Esophagus muscularis mucosa (tissue), 4 donors: ENCODE measurements around the gene RHOT2. TPM values are rescaled to one million over a fixed set of nuclear protein-coding genes. Genes with fewer than 3 reads are reported as not detected.

Source experiments
- DNase-seq: peaks from one replicate; pipeline ENCODE4 v3.0.0-alpha.2; 2017; ENCODE audit errors: extremely low spot score
- H3K27ac ChIP-seq, 4 donors: fragments of 200-600 bp; sonication (generic); replicated peaks in 1 of 4; 1 replicate in 3 of 4; 2 replicates in 1 of 4; pipeline ENCODE4 v1.5.1; 2016 to 2019; ENCODE audit warnings: mild to moderate bottlenecking in 1 of 4
- H3K27me3 ChIP-seq, 4 donors: fragments of 200-600 bp; sonication (generic); one replicate each; pipeline versions ENCODE4 v1.5.1 to v1.6.0; 2016 to 2019
- H3K36me3 ChIP-seq, 4 donors: fragments of 200-600 bp; sonication (generic); one replicate each; pipeline ENCODE4 v1.5.1; 2016 to 2019
- H3K4me1 ChIP-seq, 4 donors: fragments of 200-600 bp; sonication (generic); one replicate each; pipeline ENCODE4 v1.5.1; 2016 to 2019
- H3K4me3 ChIP-seq, 4 donors: fragments of 200-600 bp; sonication (generic); 1 replicate in 2 of 4; 2 replicates in 2 of 4; pipeline ENCODE4 v1.5.1; 2016 to 2019; ENCODE audit warnings: mild to moderate bottlenecking in 4 of 4, moderate library complexity in 1 of 4
- H3K9me3 ChIP-seq, 4 donors: fragments of 200-600 bp; sonication (generic); 1 replicate in 3 of 4; 2 replicates in 1 of 4; pipeline ENCODE4 v1.5.1; 2016 to 2019
- EP300 ChIP-seq: sonication (generic); formaldehyde crosslinking; IDR thresholded peaks from one replicate; pipeline ENCODE4 v1.6.1; 2017; ENCODE audit warnings: antibody characterized with exemption
- POLR2A ChIP-seq: fragments of 450-650 bp; IDR thresholded peaks from one replicate; pipeline ENCODE4 v1.6.1; 2017; ENCODE audit warnings: antibody characterized with exemption, moderate library complexity, mild to moderate bottlenecking, low read depth
- POLR2AphosphoS5 ChIP-seq, 2 donors: sonication (generic); formaldehyde crosslinking; IDR thresholded peaks; one replicate each; pipeline ENCODE4 v1.6.1; 2017; ENCODE audit warnings: antibody characterized with exemption in 2 of 2
- WGBS: methylation state at CpG from one replicate; pipeline ENCODE4 v1.1.5; 2018; 5-methylcytosine and 5-hydroxymethylcytosine counted together
- intact Hi-C: fragments of 100-400 bp; cut with DNase I; formaldehyde crosslinking; loops from one replicate; pipeline ENCODE4 v1.15.1; 2023
- total RNA-seq, 4 donors: library from RNA; depleted of rRNA; stranded (reverse); fragments of >200 nt; gene quantifications; one replicate each; pipeline versions ENCODE4 v1.1.0 to v1.2.1, GENCODE V29; 2016
- TF ChIP-seq, protein P1 (sequence below), 3 experiments: fragments of 200-600 bp in 2 of 3; fragments of 450-650 bp in 1 of 3; sonication (generic) in 2 of 3; IDR thresholded peaks; one replicate each; pipeline ENCODE4 v1.5.1; 2017 to 2019; ENCODE audit warnings: antibody characterized with exemption in 3 of 3, mild to moderate bottlenecking in 2 of 3, moderate library complexity in 1 of 3

Gene RHOT2
- total RNA-seq, result 10 to 100 TPM; 34.5 to 67.5 (median 58.6) TPM

DNA sequence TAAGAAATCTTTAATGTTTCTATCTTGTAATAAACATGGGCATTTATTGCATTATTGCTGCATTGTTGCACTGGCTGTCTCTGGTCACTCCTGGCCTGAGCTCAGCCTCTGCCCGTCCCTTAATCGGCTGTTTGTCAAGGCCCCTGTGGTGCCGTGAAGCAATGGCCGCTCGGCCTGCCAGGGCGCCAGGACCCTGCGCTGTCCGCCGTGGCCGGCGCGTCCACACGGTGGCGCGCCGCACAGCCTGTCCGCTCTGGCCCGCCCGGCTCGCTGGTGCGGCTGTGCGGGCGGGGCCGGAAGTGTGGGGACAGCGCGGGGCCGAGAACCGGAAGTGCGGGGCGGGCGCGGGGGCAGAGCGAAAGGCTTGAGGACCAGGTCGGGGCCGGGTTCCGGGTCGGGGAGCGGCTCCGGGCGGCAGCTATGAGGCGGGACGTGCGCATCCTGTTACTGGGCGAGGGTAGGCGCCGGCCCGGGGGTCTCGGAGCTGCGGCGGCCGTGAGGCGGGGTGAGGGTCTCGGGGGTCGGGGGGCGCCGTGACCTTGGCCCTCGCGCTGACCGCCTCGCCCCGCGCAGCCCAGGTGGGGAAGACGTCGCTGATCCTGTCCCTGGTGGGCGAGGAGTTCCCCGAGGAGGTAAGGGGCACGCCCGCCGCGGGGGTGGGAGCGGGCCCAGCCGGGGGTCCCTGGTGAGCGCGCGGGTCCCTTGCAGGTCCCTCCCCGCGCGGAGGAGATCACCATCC lies at the start of gene RHOT2:
TSS of gene RHOT2 (plus strand) at position 353 of the 739 bp plus-strand sequence. CDS start at position 421, 68 bp downstream.
- peak within 1 kb of the TSS; percentile 81 to 99 (median 94) for H3K4me3 ChIP-seq
- H3K27me3 ChIP-seq, result no peaks in the 10 kb centered on the region
- peak within 1 kb of the TSS; percentile 86 to 92 (median 90) for H3K27ac ChIP-seq
- peaks cover 15 to 28% (median 24%) of the 10 kb centered on the region in 4 donors for H3K4me1 ChIP-seq
- peaks cover 34 to 43% (median 40%) of the 10 kb centered on the region in 4 donors for H3K36me3 ChIP-seq
- peak; percentile 98 for DNase-seq
- 0% methylated on average over 9 of the region's 78 CpGs for WGBS
- intact Hi-C loops, result no loop called here
- no peaks in the 10 kb centered on the region for H3K9me3 ChIP-seq
- no peak for TF ChIP-seq EP300
- peak; percentile 52 for TF ChIP-seq POLR2A
- TF ChIP-seq POLR2AphosphoS5 (IDR thresholded peaks at IDR 0.05), result peak; percentile 81 to 88
- TF ChIP-seq, protein P1, sequence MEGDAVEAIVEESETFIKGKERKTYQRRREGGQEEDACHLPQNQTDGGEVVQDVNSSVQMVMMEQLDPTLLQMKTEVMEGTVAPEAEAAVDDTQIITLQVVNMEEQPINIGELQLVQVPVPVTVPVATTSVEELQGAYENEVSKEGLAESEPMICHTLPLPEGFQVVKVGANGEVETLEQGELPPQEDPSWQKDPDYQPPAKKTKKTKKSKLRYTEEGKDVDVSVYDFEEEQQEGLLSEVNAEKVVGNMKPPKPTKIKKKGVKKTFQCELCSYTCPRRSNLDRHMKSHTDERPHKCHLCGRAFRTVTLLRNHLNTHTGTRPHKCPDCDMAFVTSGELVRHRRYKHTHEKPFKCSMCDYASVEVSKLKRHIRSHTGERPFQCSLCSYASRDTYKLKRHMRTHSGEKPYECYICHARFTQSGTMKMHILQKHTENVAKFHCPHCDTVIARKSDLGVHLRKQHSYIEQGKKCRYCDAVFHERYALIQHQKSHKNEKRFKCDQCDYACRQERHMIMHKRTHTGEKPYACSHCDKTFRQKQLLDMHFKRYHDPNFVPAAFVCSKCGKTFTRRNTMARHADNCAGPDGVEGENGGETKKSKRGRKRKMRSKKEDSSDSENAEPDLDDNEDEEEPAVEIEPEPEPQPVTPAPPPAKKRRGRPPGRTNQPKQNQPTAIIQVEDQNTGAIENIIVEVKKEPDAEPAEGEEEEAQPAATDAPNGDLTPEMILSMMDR (IDR thresholded peaks at IDR 0.05), result peak; percentile 96 to 98 (median 96)

DNA sequence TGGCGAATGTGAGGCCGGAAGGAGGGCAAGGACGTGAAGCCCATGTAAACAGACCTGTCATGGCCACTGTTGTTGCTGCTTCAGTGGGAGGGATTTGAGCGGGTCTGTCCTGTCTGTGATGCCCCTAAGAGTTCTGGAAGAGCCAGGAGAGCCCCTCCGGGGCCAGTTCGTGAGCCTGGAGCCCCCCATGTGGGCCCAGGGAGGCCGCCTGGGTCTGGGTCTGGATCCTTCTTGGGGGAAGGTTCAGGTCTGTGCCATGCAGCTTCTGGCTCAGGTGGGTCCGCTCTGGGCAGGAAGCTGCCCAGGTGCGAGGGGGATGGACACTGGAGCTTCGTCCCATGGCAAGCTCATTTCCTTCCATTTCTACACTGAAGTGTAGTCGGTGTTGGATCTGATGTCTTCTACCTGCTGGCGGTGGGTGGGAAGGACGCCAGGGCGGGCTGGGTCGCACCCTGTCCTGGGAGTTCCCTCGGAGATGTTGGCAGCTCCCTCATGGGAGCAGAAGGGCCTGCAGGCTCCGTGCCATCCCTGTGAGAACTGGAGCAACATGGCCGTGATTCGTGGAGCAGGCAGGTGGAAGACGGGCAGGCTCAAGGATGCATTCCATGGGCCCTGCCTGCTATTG lies 48.3 kb upstream of the RHOT2 start:
- H3K27me3 ChIP-seq, result no peaks in the 10 kb centered on the region
- peaks cover 0 to 12% (median 7%) of the 10 kb centered on the region in 4 donors for H3K4me1 ChIP-seq
- intact Hi-C loops, result no loop called here
- TF ChIP-seq, protein P1 (IDR thresholded peaks at IDR 0.05), result no peak
- TF ChIP-seq POLR2A (no peak), POLR2AphosphoS5 (IDR thresholded peaks at IDR 0.05) (no peak), EP300 (no peak)
- no peak overlapping the region for H3K27ac ChIP-seq
- no peak overlapping the region for H3K4me3 ChIP-seq
- no peak for DNase-seq
- H3K9me3 ChIP-seq, result no peaks in the 10 kb centered on the region
- WGBS, result 91% methylated on average over 15 of the region's 20 CpGs
- H3K36me3 ChIP-seq, result peaks cover 0 to 30% (median 12%) of the 10 kb centered on the region in 4 donors

DNA sequence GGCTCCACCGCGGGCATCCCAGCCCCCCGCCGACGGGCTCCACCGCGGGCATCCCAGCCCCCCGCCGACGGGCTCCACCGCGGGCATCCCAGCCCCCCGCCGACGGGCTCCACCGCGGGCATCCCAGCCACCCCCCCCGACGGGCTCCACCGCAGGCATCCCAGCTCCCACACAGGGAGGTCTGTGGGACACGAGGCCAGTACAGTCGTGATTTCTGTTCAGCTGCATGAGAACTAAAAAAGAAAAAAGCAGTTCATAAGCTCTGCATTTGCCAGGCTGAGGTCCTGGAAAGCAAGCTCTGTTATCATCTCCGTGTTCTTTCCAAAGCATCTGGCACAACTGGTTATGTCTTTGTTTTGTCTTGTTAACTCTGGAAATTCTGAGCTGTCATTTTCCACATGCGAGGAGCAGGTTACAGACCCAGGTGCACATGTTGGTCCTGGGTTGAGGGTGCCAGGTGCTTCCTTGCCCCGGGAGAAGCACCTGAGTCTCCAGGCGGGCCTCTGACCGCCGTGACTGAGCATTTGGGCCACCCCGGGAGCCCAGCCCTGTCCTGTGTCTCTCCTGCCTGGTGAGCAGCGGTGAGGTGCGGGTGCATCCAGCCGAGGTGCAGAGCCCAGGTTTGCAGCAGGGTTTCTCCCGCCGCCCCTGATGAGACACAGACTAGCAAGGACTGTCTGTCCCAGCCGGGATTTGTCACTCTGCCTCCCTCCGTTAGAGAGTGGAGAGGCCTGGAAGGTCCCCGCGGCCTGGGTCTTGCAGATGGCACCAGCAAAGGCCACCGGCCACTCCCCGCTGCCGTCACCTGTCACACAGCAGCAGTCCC lies 47.0 kb upstream of the RHOT2 start:
- Histone ChIP-seq H3K27me3 (no peaks in the 10 kb centered on the region), H3K4me3 (no peak overlapping the region), H3K4me1 (peaks cover 0 to 12% (median 7%) of the 10 kb centered on the region in 4 donors), H3K9me3 (no peaks in the 10 kb centered on the region), H3K36me3 (peaks cover 0 to 40% (median 19%) of the 10 kb centered on the region in 4 donors), H3K27ac (no peak overlapping the region)
- WGBS, result 81% methylated on average over 15 of the region's 41 CpGs
- TF ChIP-seq EP300 (no peak), POLR2A (no peak), POLR2AphosphoS5 (IDR thresholded peaks at IDR 0.05) (no peak)
- TF ChIP-seq, protein P1 (IDR thresholded peaks at IDR 0.05), result no peak
- DNase-seq, result no peak
- intact Hi-C loops, result no loop called here

DNA sequence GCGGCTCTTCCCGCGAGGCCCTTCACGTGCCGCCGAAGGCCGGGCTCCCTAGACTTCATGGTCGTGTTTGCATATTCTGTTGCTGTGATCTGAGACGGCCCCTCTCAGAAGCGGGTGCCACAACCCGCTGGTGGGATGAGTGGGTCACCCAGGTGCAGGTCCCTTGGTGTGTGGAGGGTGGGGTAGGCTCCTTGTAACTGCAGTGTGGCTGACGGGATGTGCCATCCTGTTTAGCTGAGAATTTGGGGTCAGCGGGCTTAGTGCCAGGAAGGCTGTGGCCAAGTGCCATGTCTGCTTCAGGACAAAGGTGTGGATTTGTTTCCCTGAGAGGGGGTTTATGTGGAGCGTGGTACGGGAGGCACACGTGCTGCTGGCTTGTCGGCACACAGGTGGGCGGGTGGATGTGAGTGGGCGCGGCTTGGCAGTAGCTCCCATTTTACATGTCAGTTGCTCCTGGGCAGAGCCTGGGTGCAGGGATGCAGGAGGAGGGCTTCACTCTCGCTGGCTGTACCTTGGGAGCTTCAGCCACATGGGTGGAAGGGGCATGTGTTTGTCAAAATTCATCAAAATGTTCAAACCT lies 46.3 kb upstream of the RHOT2 start:
- Histone ChIP-seq H3K4me3 (no peak overlapping the region), H3K4me1 (peaks cover 0 to 12% (median 7%) of the 10 kb centered on the region in 4 donors), H3K36me3 (peaks cover 0 to 47% (median 25%) of the 10 kb centered on the region in 4 donors), H3K9me3 (no peaks in the 10 kb centered on the region), H3K27ac (peak overlapping the region; percentile 3 to 53 (median 8)), H3K27me3 (no peaks in the 10 kb centered on the region)
- intact Hi-C loops, result no loop called here
- no peak for DNase-seq
- WGBS, result 88% methylated on average over 18 of the region's 21 CpGs
- TF ChIP-seq, protein P1 (IDR thresholded peaks at IDR 0.05), result no peak
- TF ChIP-seq POLR2AphosphoS5 (IDR thresholded peaks at IDR 0.05) (no peak), EP300 (no peak), POLR2A (no peak)
